NT2/D1 (cell line): ENCODE results near the gene PRKG1.

ENCODE experiments used
- SUZ12 ChIP-seq: IDR thresholded peaks from 2 replicates; pipeline ENCODE4 v1.6.1; 2011; ENCODE audit not compliant: insufficient read length, insufficient read depth; ENCODE audit errors: extremely low read depth
- YY1 ChIP-seq: IDR thresholded peaks from 2 replicates; pipeline ENCODE4 v1.6.1; 2011; ENCODE audit not compliant: insufficient read length, insufficient read depth
- ZNF274 ChIP-seq: IDR thresholded peaks from 2 replicates; pipeline ENCODE4 v1.6.1; 2011; ENCODE audit warnings: mild to moderate bottlenecking, low read depth, low read length

DNA sequence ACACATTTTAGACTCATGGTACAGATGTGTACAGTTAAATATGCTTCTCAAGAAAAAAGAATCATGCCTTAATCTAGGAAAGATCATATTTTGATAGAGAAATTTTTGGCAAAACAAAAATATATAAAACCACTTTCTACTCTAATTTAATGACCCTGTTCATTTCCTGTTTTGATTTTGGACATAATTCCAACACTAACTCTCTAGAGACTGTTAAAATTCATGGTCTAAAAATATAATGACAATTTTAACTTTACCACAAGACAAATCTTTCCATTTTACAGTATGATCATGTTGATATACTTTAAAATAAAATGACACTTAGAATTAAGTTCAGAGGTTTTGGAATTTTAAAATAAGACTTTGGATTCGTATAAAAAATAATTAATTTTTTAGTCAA is 45.2 kb downstream of the PRKG1 start:
- no peak for TF ChIP-seq YY1
- TF ChIP-seq ZNF274, result no peak
- no peak for TF ChIP-seq SUZ12
